Measurements from ENCODE around the gene MTIF3.

MTIF3 gene

GRCh38 chr13:27455331-27455855, 5.0 kb upstream of the MTIF3 start:
- FAIRE-seq = no peak

- no peak for FAIRE-seq
Observed at GRCh38 chr13:27450921-27451471, 632 bp upstream of the MTIF3 start.

- no peak for FAIRE-seq
Observed at GRCh38 chr13:27449081-27449603, 1.2 kb downstream of the MTIF3 start.

- FAIRE-seq = no peak
Observed at GRCh38 chr13:27448308-27448707, 2.1 kb downstream of the MTIF3 start.

GRCh38 chr13:27446986-27447583, 3.3 kb downstream of the MTIF3 start:
- FAIRE-seq = no peak

- no peak for FAIRE-seq
Observed at GRCh38 chr13:27442797-27443196, 7.6 kb downstream of the MTIF3 start.

GRCh38 chr13:27442071-27442647, 8.2 kb downstream of the MTIF3 start:
- FAIRE-seq = no peak

GRCh38 chr13:27440408-27440807, 10.0 kb downstream of the MTIF3 start:
- no peak for FAIRE-seq

- no peak for FAIRE-seq
Observed at GRCh38 chr13:27437126-27437525, 13.2 kb downstream of the MTIF3 start.

- FAIRE-seq = no peak
Observed at GRCh38 chr13:27432611-27433210, 17.7 kb downstream of the MTIF3 start.

- FAIRE-seq = no peak
Observed at GRCh38 chr13:27432180-27432579, 18.2 kb downstream of the MTIF3 start.

GRCh38 chr13:27428160-27428559, 22.2 kb downstream of the MTIF3 start:
- no peak for FAIRE-seq

GRCh38 chr13:27427641-27428040, 22.7 kb downstream of the MTIF3 start:
- no peak for FAIRE-seq

GRCh38 chr13:27425918-27426630, 24.3 kb downstream of the MTIF3 start:
- FAIRE-seq = no peak

GRCh38 chr13:27425158-27425917, 25.0 kb downstream of the MTIF3 start:
- no peak for FAIRE-seq

- FAIRE-seq = no peak
Observed at GRCh38 chr13:27424246-27425157, 25.9 kb downstream of the MTIF3 start, which contains the start of gene GTF3A. GTF3A (plus strand) TSS chr13:27424619.

GRCh38 chr13:27423333-27423732, 27.0 kb downstream of the MTIF3 start:
- no peak for FAIRE-seq

- FAIRE-seq = no peak
Observed at GRCh38 chr13:27421101-27421871, 29.1 kb downstream of the MTIF3 start.

- no peak for FAIRE-seq
Observed at GRCh38 chr13:27419328-27419727, 31.0 kb downstream of the MTIF3 start.

- FAIRE-seq = no peak
Observed at GRCh38 chr13:27415116-27415515, 35.2 kb downstream of the MTIF3 start.

Data from TTC549 (cell line).